Measurements from ENCODE around the gene CAMSAP2.

The CAMSAP2 gene

GRCh38 chr1:200706111-200706814 lies 32.4 kb upstream of the CAMSAP2 start:
- no peak for DNase-seq (ENCODE audit: low read depth, low spot score)
- in situ Hi-C loops (cut with HindIII; ENCODE audit: low sequenced_read_pairs) = no loop called here
- TF ChIP-seq, protein P1, sequence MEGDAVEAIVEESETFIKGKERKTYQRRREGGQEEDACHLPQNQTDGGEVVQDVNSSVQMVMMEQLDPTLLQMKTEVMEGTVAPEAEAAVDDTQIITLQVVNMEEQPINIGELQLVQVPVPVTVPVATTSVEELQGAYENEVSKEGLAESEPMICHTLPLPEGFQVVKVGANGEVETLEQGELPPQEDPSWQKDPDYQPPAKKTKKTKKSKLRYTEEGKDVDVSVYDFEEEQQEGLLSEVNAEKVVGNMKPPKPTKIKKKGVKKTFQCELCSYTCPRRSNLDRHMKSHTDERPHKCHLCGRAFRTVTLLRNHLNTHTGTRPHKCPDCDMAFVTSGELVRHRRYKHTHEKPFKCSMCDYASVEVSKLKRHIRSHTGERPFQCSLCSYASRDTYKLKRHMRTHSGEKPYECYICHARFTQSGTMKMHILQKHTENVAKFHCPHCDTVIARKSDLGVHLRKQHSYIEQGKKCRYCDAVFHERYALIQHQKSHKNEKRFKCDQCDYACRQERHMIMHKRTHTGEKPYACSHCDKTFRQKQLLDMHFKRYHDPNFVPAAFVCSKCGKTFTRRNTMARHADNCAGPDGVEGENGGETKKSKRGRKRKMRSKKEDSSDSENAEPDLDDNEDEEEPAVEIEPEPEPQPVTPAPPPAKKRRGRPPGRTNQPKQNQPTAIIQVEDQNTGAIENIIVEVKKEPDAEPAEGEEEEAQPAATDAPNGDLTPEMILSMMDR (IDR thresholded peaks at IDR 0.05; ENCODE audit: low read depth, low read length) = no peak

DNA sequence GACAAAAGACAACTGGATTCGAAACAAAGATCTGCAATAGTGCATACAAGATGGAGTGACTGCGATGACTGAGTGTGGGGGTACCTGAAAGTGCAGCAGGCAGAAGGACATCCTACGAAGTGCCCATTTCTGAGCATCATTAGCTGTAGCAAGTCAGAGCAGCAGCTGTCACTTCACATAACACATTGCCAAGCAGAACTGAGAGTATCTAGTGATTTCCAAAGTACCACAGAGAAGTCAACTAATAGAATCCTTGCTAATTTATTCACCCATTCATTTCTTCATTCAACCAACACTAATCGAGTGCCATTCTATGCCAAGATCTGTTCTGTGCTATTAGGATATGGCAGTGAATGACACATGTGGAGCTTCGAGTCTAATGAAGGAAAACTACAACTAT lies 31.6 kb upstream of the CAMSAP2 start:
- H3K4me3 ChIP-seq (ENCODE audit: low read depth, low read length) = no peak overlapping the region
- DNase-seq (ENCODE audit: low read depth, low spot score) = no peak
- in situ Hi-C loops (cut with HindIII; ENCODE audit: low sequenced_read_pairs) = no loop called here
- TF ChIP-seq, protein P1 (IDR thresholded peaks at IDR 0.05; ENCODE audit: low read depth, low read length) = no peak

More at GRCh38 chr1:200706111-200706814, 32.4 kb upstream of the CAMSAP2 start:
- no peak overlapping the region for H3K4me3 ChIP-seq (ENCODE audit: low read depth, low read length)

GRCh38 chr1:200708161-200708560 lies 30.5 kb upstream of the CAMSAP2 start:
- H3K4me3 ChIP-seq (ENCODE audit: low read depth, low read length) = no peak overlapping the region
- DNase-seq (ENCODE audit: low read depth, low spot score) = no peak
- in situ Hi-C loops (cut with HindIII; ENCODE audit: low sequenced_read_pairs) = no loop called here
- TF ChIP-seq, protein P1 (IDR thresholded peaks at IDR 0.05; ENCODE audit: low read depth, low read length) = no peak

- TF ChIP-seq, protein P1 (IDR thresholded peaks at IDR 0.05; ENCODE audit: low read depth, low read length) = no peak
- in situ Hi-C loops (cut with HindIII; ENCODE audit: low sequenced_read_pairs) = no loop called here
- H3K4me3 ChIP-seq (ENCODE audit: low read depth, low read length) = no peak overlapping the region
- DNase-seq (ENCODE audit: low read depth, low spot score) = no peak
Observed at GRCh38 chr1:200708769-200709168, 29.9 kb upstream of the CAMSAP2 start.

DNA sequence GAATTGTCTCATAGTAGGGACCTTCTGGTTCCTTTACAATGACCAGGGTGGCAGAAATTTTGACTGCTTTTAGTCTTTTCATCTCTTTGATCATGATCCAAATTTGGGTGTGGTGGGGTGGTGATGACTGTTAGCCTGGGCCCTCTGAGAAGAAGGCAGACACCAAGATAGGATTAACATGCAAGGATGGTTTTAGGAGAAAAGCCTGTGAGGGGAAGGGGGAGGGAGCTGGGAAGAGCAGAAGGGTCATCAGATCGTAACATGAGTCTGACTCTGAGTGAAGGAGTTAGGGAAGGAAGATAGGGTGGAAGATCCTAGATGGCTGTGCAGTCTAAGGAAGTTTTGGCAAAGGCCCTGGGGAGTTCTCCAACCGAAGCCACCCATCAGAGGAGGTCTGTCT lies 28.5 kb upstream of the CAMSAP2 start:
- in situ Hi-C loops (cut with HindIII; ENCODE audit: low sequenced_read_pairs) = no loop called here
- TF ChIP-seq, protein P1 (IDR thresholded peaks at IDR 0.05; ENCODE audit: low read depth, low read length) = no peak
- DNase-seq (ENCODE audit: low read depth, low spot score) = no peak
- H3K4me3 ChIP-seq (ENCODE audit: low read depth, low read length) = no peak overlapping the region

DNA sequence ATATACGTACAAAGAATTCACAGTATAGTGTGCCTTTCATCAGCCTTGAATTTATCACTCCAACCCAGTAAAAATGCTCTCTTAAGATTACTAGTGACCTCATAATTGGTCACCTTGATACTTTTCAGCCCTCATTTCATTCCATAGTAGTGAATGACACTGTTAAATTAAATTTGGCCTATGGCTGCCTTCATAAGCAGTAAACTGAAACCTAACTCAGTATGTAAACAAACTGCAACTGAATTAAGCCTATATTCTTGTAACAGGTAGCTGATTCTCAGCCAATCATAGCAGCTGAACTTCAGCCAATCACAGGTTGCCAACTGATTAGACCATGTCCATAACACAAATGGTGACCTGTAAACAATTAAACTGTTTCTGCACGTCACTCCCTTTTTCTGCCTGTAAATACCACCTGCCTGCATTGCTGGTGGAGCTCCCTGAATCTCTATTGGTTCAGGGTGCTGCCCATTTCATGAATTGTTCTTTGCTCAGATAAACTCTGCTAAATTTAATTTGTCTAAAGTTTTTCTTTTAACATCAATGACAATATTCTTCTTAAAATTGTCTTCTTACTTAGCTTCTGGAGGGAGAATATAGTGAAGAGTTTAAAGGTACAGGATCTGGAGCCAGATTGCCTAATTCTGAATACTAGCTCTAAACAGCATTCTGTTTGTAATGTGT lies 24.0 kb upstream of the CAMSAP2 start:
- no peak for DNase-seq (ENCODE audit: low read depth, low spot score)
- no peak overlapping the region for H3K4me3 ChIP-seq (ENCODE audit: low read depth, low read length)
- TF ChIP-seq, protein P1 (IDR thresholded peaks at IDR 0.05; ENCODE audit: low read depth, low read length) = no peak
- in situ Hi-C loops (cut with HindIII; ENCODE audit: low sequenced_read_pairs) = no loop called here
